PFSK-1 (cell line): ENCODE data around the gene USP44.

ENCODE experiments used
- FOXP2 ChIP-seq: optimal IDR thresholded peaks from 2 replicates; pipeline ENCODE3; 2011; ENCODE audit warnings: borderline replicate concordance, control low read depth, inconsistent platforms; ENCODE audit not compliant: insufficient read depth; ENCODE audit errors: extremely low read length, extremely low read depth
- POLR2AphosphoS5 ChIP-seq: IDR thresholded peaks from 2 replicates; pipeline ENCODE4 v1.6.1; 2012; ENCODE audit warnings: low read depth, mild to moderate bottlenecking, control low read depth, low read length, moderate library complexity
- SIN3A ChIP-seq: IDR thresholded peaks from 2 replicates; pipeline ENCODE4 v1.6.1; 2012; ENCODE audit warnings: mild to moderate bottlenecking, low read length, moderate library complexity, borderline replicate concordance; ENCODE audit not compliant: insufficient read depth
- TAF1 ChIP-seq: IDR thresholded peaks from 2 replicates; pipeline ENCODE4 v1.6.1; 2012; ENCODE audit warnings: low read length, control low read depth, borderline replicate concordance; ENCODE audit not compliant: insufficient read depth
- TF ChIP-seq, protein P1 (sequence below), 2 experiments: IDR thresholded peaks; 2 replicates each; pipeline versions ENCODE4 v1.6.1 to v1.8.0; 2011 to 2012; ENCODE audit warnings: low read depth in 2 of 2, low read length in 2 of 2, control low read depth in 1 of 2, inconsistent platforms in 1 of 2, mild to moderate bottlenecking in 1 of 2, moderate library complexity in 1 of 2; ENCODE audit not compliant: insufficient read depth in 1 of 2

USP44 gene

DNA sequence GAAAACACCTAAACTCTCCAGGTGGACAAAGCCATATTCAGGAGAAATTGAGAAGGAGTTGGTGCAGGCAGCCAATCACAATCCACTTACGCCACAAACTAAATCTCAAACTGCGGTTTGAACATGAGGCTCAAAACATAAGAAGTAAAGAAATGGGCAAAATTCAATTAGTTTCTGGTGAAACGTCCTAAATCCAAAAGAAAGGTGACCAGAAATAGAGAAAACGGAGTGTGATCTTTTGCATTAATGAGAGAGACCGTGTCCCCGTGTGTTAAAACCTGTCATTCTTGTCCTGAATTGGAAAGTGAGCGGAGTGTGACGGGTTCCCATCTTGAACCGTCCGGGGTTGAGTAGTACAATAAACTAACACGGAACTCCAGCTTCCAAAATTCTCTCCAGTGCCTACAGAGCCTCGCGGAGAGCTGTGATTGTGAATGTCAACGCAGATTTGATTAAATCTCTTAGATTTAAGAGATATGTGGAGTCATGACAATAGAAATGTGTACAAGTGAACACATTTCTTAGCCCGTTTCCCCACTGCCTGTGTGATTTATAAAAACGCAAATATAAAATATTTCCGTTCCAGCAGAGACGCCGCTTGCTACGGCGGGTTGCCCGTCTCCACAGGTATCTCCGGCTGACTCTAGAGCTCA lies 77.9 kb downstream of the USP44 start:
- TF ChIP-seq TAF1, result no peak
- TF ChIP-seq, protein P1, sequence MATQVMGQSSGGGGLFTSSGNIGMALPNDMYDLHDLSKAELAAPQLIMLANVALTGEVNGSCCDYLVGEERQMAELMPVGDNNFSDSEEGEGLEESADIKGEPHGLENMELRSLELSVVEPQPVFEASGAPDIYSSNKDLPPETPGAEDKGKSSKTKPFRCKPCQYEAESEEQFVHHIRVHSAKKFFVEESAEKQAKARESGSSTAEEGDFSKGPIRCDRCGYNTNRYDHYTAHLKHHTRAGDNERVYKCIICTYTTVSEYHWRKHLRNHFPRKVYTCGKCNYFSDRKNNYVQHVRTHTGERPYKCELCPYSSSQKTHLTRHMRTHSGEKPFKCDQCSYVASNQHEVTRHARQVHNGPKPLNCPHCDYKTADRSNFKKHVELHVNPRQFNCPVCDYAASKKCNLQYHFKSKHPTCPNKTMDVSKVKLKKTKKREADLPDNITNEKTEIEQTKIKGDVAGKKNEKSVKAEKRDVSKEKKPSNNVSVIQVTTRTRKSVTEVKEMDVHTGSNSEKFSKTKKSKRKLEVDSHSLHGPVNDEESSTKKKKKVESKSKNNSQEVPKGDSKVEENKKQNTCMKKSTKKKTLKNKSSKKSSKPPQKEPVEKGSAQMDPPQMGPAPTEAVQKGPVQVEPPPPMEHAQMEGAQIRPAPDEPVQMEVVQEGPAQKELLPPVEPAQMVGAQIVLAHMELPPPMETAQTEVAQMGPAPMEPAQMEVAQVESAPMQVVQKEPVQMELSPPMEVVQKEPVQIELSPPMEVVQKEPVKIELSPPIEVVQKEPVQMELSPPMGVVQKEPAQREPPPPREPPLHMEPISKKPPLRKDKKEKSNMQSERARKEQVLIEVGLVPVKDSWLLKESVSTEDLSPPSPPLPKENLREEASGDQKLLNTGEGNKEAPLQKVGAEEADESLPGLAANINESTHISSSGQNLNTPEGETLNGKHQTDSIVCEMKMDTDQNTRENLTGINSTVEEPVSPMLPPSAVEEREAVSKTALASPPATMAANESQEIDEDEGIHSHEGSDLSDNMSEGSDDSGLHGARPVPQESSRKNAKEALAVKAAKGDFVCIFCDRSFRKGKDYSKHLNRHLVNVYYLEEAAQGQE (IDR thresholded peaks at IDR 0.05; ENCODE audit: insufficient read depth in 1 of 2, low read depth in 2 of 2, low read length in 2 of 2), result no peak
- no peak for TF ChIP-seq POLR2AphosphoS5
- TF ChIP-seq SIN3A, result no peak
- no peak for TF ChIP-seq FOXP2

DNA sequence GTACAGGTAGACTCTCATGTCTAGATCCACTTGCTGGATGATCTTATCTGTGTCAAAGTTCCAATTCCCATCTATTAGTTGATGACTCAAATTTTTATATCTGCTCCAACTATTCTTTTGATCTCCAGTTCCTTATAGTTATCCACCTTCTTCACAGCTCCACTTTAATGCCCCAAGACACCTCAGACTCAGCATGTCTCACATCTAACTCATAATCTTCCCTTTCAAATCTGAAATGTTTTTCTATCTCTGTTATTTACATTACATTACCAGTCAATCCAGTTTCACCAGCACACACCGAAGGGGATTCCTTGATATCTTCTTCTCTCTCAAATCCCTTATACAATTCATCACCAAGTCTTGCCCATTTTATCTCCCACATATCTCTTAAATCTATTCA lies 81.0 kb downstream of the USP44 start:
- TF ChIP-seq, protein P1 (IDR thresholded peaks at IDR 0.05; ENCODE audit: insufficient read depth in 1 of 2, low read depth in 2 of 2, low read length in 2 of 2), result no peak
- TF ChIP-seq FOXP2 (no peak), TAF1 (no peak), POLR2AphosphoS5 (no peak), SIN3A (no peak)
